Upper lobe of right lung (tissue), 1 donor: ENCODE data around the gene OLFML1. TPM values are rescaled to one million over a fixed set of nuclear protein-coding genes. Genes with fewer than 3 reads are reported as not detected.
A peak's percentile ranks its signal among the peaks of the same experiment; 100 is the strongest.

ENCODE experiments used
- ATAC-seq: fragments of 200-7000 bp; cut with Tn5 transposase; one replicate; pipeline ENCODE4 v1.9.1; 2020; ENCODE audit warnings: mild to moderate bottlenecking, moderate library complexity
- DNase-seq: peaks from one replicate; pipeline ENCODE4 v3.0.0-alpha.2; 2020
- H3K27ac ChIP-seq: fragments of 200-600 bp; one replicate; pipeline ENCODE4 v1.8.0; 2022
- H3K27me3 ChIP-seq: fragments of 200-600 bp; one replicate; pipeline ENCODE4 v1.8.0; 2022; ENCODE audit warnings: mild to moderate bottlenecking
- H3K36me3 ChIP-seq: fragments of 200-600 bp; one replicate; pipeline ENCODE4 v1.8.0; 2022
- H3K4me1 ChIP-seq: fragments of 200-600 bp; one replicate; pipeline ENCODE4 v1.8.0; 2022
- H3K4me3 ChIP-seq: fragments of 200-600 bp; one replicate; pipeline ENCODE4 v1.8.0; 2022; ENCODE audit warnings: mild to moderate bottlenecking
- H3K9me3 ChIP-seq: fragments of 200-600 bp; one replicate; pipeline ENCODE4 v1.8.0; 2022
- CTCF ChIP-seq: fragments of 200-600 bp; IDR thresholded peaks from one replicate; pipeline ENCODE4 v1.8.0; 2022; ENCODE audit warnings: antibody characterized with exemption
- intact Hi-C: fragments of 100-400 bp; cut with DNase I; formaldehyde crosslinking; loops from one replicate; pipeline ENCODE4 v1.11.0; 2022
- total RNA-seq: library from RNA; stranded (reverse); fragmentation: NEBNext Ultra II Directional; extraction: Animal tissue kit (Norgen Biotek cat#: 25700); gene quantifications from one replicate; pipeline ENCODE4 v1.2.1, GENCODE V29; 2021
- donor health status: DM: no; HTN: yes; CAD: no; lungs with severe emphysema.

The OLFML1 gene
- total RNA-seq, 1 donor from 2014 or later: 30.6 TPM

GRCh38 chr11:7530013-7530640 is 44.8 kb downstream of the OLFML1 start:
- intact Hi-C loops: no loop called here
- Histone ChIP-seq H3K9me3 (no peaks in the 10 kb centered on the region), H3K27me3 (no peaks in the 10 kb centered on the region), H3K4me1 (peaks cover 13% of the 10 kb centered on the region), H3K4me3 (no peak overlapping the region), H3K36me3 (no peaks in the 10 kb centered on the region), H3K27ac (no peak overlapping the region)
- TF ChIP-seq CTCF: no peak
- ATAC-seq: no peak
- DNase-seq: no peak

GRCh38 chr11:7531011-7531410 is 45.7 kb downstream of the OLFML1 start:
- TF ChIP-seq CTCF: no peak
- Histone ChIP-seq H3K4me3 (no peak overlapping the region), H3K4me1 (peaks cover 13% of the 10 kb centered on the region), H3K27me3 (no peaks in the 10 kb centered on the region), H3K36me3 (no peaks in the 10 kb centered on the region), H3K9me3 (no peaks in the 10 kb centered on the region), H3K27ac (no peak overlapping the region)
- DNase-seq: no peak
- intact Hi-C loops: no loop called here
- no peak for ATAC-seq

GRCh38 chr11:7532405-7533145 is 47.3 kb downstream of the OLFML1 start:
- H3K9me3 ChIP-seq: no peaks in the 10 kb centered on the region
- no peaks in the 10 kb centered on the region for H3K36me3 ChIP-seq
- DNase-seq (no peak), ATAC-seq (no peak)
- peaks cover 13% of the 10 kb centered on the region for H3K4me1 ChIP-seq
- peaks cover 3% of the 10 kb centered on the region for H3K27me3 ChIP-seq
- H3K4me3 ChIP-seq: no peak overlapping the region
- no peak overlapping the region for H3K27ac ChIP-seq
- intact Hi-C loops: no loop called here
- no peak for TF ChIP-seq CTCF

- intact Hi-C loops: no loop called here
- peaks cover 13% of the 10 kb centered on the region for H3K4me1 ChIP-seq
- no peak overlapping the region for H3K27ac ChIP-seq
- DNase-seq (no peak), ATAC-seq (peak; percentile 42)
- no peak for TF ChIP-seq CTCF
- H3K4me3 ChIP-seq: no peak overlapping the region
- H3K9me3 ChIP-seq: no peaks in the 10 kb centered on the region
- no peaks in the 10 kb centered on the region for H3K36me3 ChIP-seq
- H3K27me3 ChIP-seq: peaks cover 3% of the 10 kb centered on the region
These were observed 48.1 kb downstream of the OLFML1 start for GRCh38 chr11:7533199-7534041.

- H3K36me3 ChIP-seq: no peaks in the 10 kb centered on the region
- H3K4me3 ChIP-seq: no peak overlapping the region
- no peak for ATAC-seq
- no peaks in the 10 kb centered on the region for H3K9me3 ChIP-seq
- no peak overlapping the region for H3K27ac ChIP-seq
- intact Hi-C loops: no loop called here
- H3K4me1 ChIP-seq: peaks cover 13% of the 10 kb centered on the region
- DNase-seq: no peak
- no peak for TF ChIP-seq CTCF
- peaks cover 3% of the 10 kb centered on the region for H3K27me3 ChIP-seq
These were observed 48.7 kb downstream of the OLFML1 start for GRCh38 chr11:7534042-7534378.
